Ovary (tissue), 9 donors: ENCODE results near the gene EYS. TPM values are rescaled to one million over a fixed set of nuclear protein-coding genes. Genes with fewer than 3 reads are reported as not detected.
"Not testable (repeated sequence)": the region's sequence is repeated elsewhere in the genome, so short reads cannot be mapped to it uniquely, and the experiment has no call there.

Source experiments
- DNase-seq, 5 donors: peaks; one replicate each; pipeline ENCODE4 v3.0.0-alpha.2; 2019 to 2020
- H3K27ac ChIP-seq, 2 donors: fragments of 200-600 bp; one replicate each; pipeline versions ENCODE4 v1.5.1 to v1.8.0; 2019 to 2022
- H3K27me3 ChIP-seq: fragments of 200-600 bp; one replicate; pipeline ENCODE4 v1.8.0; 2022
- H3K36me3 ChIP-seq: fragments of 200-600 bp; sonication (generic); one replicate; pipeline ENCODE4 v1.5.1; 2019
- H3K4me1 ChIP-seq: one replicate; pipeline ENCODE4 v1.8.1; 2013; ENCODE audit warnings: mild to moderate bottlenecking, moderate library complexity; ENCODE audit not compliant: insufficient read depth
- H3K4me3 ChIP-seq: fragments of 200-600 bp; sonication (generic); one replicate; pipeline ENCODE4 v1.5.1; 2017
- H3K9me3 ChIP-seq, 2 donors: fragments of 200-600 bp in 1 of 2; sonication (generic) in 1 of 2; one replicate each; pipeline versions ENCODE4 v1.5.1 to v1.8.1; 2013 to 2019; ENCODE audit warnings: mild to moderate bottlenecking in 1 of 2, moderate library complexity in 1 of 2
- CTCF ChIP-seq, 3 donors: fragments of 450-650 bp in 2 of 3; fragments of 200-600 bp in 1 of 3; IDR thresholded peaks; one replicate each; pipeline versions ENCODE4 v1.5.1 to v1.8.0; 2016 to 2022; ENCODE audit warnings: antibody characterized with exemption in 3 of 3, mild to moderate bottlenecking in 1 of 3
- EP300 ChIP-seq: sonication (generic); formaldehyde crosslinking; IDR thresholded peaks from one replicate; pipeline ENCODE4 v1.6.1; 2017; ENCODE audit warnings: antibody characterized with exemption
- POLR2A ChIP-seq: fragments of 450-650 bp; IDR thresholded peaks from one replicate; pipeline ENCODE4 v1.6.1; 2017; ENCODE audit warnings: antibody characterized with exemption, mild to moderate bottlenecking, moderate library complexity
- WGBS, 3 donors: extraction: QIAGEN DNeasy Blood & Tissue Kit in 1 of 3; methylation state at CpG; one replicate each; pipeline versions ENCODE4 v1.1.5 to v1.1.7; 2013 to 2017; 5-methylcytosine and 5-hydroxymethylcytosine counted together
- intact Hi-C, 4 donors: fragments of 100-400 bp; cut with DNase I; formaldehyde crosslinking; loops; one replicate each; pipeline versions ENCODE4 v1.11.0 to v1.15.1; 2022 to 2023
- polyA plus RNA-seq, 2 donors: library from polyadenylated mRNA; stranded (reverse); fragments of 200-250 nt in 1 of 2; fragments of 350-450 nt in 1 of 2; fragmentation: Illumina TruSeq in 1 of 2; extraction: RNeasy Lipid Tissue Mini Kit (QIAGEN cat#74804) in 1 of 2; gene quantifications; one replicate each; pipeline ENCODE4 v1.2.3, GENCODE V29; 2013 to 2014
- total RNA-seq, 7 donors: library from RNA; depleted of rRNA in 2 of 7; stranded (reverse); fragments of >200 nt in 2 of 7; fragmentation: NEBNext Ultra II Directional in 3 of 7; extraction: Animal tissue kit (Norgen Biotek cat#: 25700) in 3 of 7; gene quantifications; one replicate each; pipeline versions ENCODE4 v1.1.0 to v1.2.4, GENCODE V29; 2016 to 2023
- donor health status: DM: no; HTN: no; CAD: no; lungs with moderate emphysema.
- donor health status: DM: no; HTN: no; CAD: no.
- donor health status: Bipolar disorder and iron deficiency.
- donor health status: DM: yes; HTN: yes; CAD: no.
- donor health status: DM: no; HTN: no; CAD: no.
- donor health status: DM: yes; HTN: yes; CAD: no.

Gene EYS
- total and polyA plus RNA-seq, 9 donors = under 0.01 to 0.03 (median 0.01) TPM; not detected in 6

- no peak for DNase-seq
- Histone ChIP-seq H3K36me3 (no peaks in the 10 kb centered on the region), H3K27ac (no peak overlapping the region), H3K4me1 (no peaks in the 10 kb centered on the region), H3K27me3 (no peaks in the 10 kb centered on the region), H3K9me3 (no peaks in the 10 kb centered on the region), H3K4me3 (no peak overlapping the region)
- WGBS, 3 donors = 67 to 88% (median 78%) methylated on average over 5 of the region's 5 CpGs
- TF ChIP-seq CTCF (IDR thresholded peaks at IDR 0.05) (no peak), EP300 (no peak), POLR2A (no peak)
- intact Hi-C loops = no loop called here
Measured at GRCh38 chr6:63888416-63888815, 1818.6 kb downstream of the EYS start.

GRCh38 chr6:63887804-63888203 lies 1819.2 kb downstream of the EYS start:
- intact Hi-C loops, H3K27me3 ChIP-seq, H3K9me3 ChIP-seq, H3K36me3 ChIP-seq, H3K4me3 ChIP-seq, H3K4me1 ChIP-seq, H3K27ac ChIP-seq, DNase-seq: not testable (repeated sequence)
- 67 to 82% (median 71%) methylated on average over 1 of the region's 1 CpG for WGBS, 3 donors

- H3K4me3 ChIP-seq = no peak overlapping the region
Measured at GRCh38 chr6:63887002-63887751, 1819.8 kb downstream of the EYS start.

GRCh38 chr6:63886341-63886740 lies 1820.7 kb downstream of the EYS start:
- no peak overlapping the region for H3K4me3 ChIP-seq
- H3K4me1 ChIP-seq = no peaks in the 10 kb centered on the region
- no peak for DNase-seq
- TF ChIP-seq POLR2A (no peak), CTCF (IDR thresholded peaks at IDR 0.05) (no peak), EP300 (no peak)
- intact Hi-C loops = no loop called here
- no peak overlapping the region for H3K27ac ChIP-seq
- H3K9me3 ChIP-seq = no peaks in the 10 kb centered on the region
- H3K27me3 ChIP-seq = no peaks in the 10 kb centered on the region
- no peaks in the 10 kb centered on the region for H3K36me3 ChIP-seq
- 58 to 63% (median 63%) methylated on average over 3 of the region's 3 CpGs for WGBS, 3 donors

More at GRCh38 chr6:63887002-63887751, 1819.8 kb downstream of the EYS start:
- no peak for DNase-seq
- Histone ChIP-seq H3K27me3 (no peaks in the 10 kb centered on the region), H3K36me3 (no peaks in the 10 kb centered on the region), H3K4me1 (no peaks in the 10 kb centered on the region), H3K27ac (no peak overlapping the region), H3K9me3 (no peaks in the 10 kb centered on the region)
- TF ChIP-seq CTCF (IDR thresholded peaks at IDR 0.05) (no peak), POLR2A (no peak), EP300 (no peak)
- intact Hi-C loops = no loop called here
- WGBS, 3 donors = 81 to 83% (median 82%) methylated on average over 5 of the region's 5 CpGs

GRCh38 chr6:63883597-63883996 lies 1823.4 kb downstream of the EYS start:
- Histone ChIP-seq H3K27ac (no peak overlapping the region), H3K27me3 (no peaks in the 10 kb centered on the region), H3K4me1 (no peaks in the 10 kb centered on the region), H3K9me3 (no peaks in the 10 kb centered on the region), H3K36me3 (no peaks in the 10 kb centered on the region), H3K4me3 (no peak overlapping the region)
- intact Hi-C loops = no loop called here
- TF ChIP-seq POLR2A (no peak), CTCF (IDR thresholded peaks at IDR 0.05) (no peak), EP300 (no peak)
- DNase-seq = no peak
- 89 to 95% (median 91%) methylated on average over 6 of the region's 6 CpGs for WGBS, 3 donors
